GM21825 (cell line): ENCODE measurements around the gene RPS29.
"Not testable (repeated sequence)": the region's sequence is repeated elsewhere in the genome, so short reads cannot be mapped to it uniquely, and the experiment has no call there.

ENCODE experiments used
- ATAC-seq: cut with Tn5 transposase; IDR thresholded peaks from one replicate; pipeline ENCODE4 v1.9.1; 2021; ENCODE audit warnings: mild to moderate bottlenecking, moderate library complexity; ENCODE audit not compliant: unreplicated experiment

The RPS29 gene

DNA sequence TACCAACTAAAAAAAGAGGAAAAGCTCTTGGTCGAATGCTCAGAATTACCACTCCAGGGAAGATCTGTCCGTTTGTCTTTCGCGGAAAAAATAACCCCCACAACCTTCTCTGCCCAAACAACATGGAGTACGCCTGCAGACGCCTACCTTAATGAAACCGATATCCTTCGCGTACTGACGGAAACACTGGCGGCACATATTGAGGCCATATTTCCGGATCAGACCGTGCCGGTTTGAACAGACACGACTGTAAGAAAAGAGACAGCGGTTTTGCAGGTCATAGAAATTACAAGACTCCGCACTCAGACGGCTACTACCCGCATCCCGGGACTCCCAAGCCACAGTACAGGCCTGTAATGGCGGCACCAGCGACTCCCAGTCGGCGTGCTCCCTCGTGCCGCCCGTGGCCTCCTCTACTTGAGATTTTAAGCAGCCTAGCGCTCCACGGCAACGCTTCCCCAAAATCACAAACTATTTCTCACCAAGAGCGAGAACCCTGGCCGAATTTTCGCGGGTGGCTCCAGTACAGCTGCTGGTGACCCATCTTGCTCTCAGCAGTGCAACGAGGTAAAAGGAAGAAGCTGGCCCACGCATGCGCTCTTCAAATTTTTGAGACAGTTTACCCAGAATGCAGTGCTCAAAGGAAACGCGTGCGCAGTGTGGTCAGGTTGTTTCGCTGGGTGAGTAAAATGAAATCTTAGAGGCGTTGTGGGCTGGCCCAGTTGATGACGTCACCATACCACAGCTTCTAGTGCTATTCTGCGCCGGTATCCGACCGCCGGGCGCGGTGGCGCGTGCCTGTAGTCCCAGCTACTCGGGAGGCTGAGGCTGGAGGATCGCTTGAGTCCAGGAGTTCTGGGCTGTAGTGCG, at the start of gene RPS29:
RPS29 (minus strand) TSS at position 578 of the 870 bp plus-strand sequence; CDS start at position 544, 34 bp downstream.
- peak; percentile 89 for ATAC-seq

DNA sequence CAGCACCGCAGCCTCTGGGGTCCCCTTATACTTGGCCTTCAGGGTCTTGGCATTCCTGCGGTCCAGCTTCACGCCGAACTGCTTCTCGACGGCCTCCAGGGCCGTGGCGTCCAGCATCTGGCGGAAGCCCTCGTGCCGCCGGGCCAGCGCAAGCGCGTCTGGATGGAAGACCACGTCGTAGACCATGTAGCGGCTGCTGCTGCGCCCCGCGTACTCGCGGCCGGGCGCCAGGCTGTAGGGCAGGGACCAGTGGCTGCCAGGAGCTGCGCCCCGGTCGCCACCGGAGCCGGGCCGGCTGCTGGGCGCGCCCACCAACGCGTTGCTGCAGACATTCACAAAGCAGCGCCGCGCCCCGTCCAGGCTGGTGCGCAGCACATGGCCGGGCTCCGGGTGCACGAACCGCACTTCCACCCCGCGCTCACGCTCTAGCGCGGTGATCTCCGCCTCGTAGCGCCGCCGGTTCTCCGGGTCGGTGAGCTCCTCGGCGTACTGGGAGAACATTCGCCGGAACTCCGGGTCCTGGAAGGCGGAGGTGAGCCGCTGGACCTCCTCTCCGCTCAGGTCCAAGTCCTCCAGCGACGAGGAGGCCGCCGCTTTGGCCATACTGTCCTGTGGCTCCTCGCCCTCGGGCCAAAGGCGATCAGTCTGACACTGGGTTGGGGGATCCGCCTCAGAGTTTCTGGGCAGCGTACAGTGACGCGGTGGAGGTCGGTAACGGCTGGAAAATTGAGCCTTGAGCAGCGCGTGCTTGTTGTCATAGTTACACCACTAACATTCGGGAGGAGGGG, 48.6 kb upstream of the RPS29 start, which contains the start of gene DNAAF2:
DNAAF2 (minus strand) TSS at position 698 of the 788 bp plus-strand sequence; CDS start at position 603, 95 bp downstream.
- ATAC-seq: peak; percentile 28

DNA sequence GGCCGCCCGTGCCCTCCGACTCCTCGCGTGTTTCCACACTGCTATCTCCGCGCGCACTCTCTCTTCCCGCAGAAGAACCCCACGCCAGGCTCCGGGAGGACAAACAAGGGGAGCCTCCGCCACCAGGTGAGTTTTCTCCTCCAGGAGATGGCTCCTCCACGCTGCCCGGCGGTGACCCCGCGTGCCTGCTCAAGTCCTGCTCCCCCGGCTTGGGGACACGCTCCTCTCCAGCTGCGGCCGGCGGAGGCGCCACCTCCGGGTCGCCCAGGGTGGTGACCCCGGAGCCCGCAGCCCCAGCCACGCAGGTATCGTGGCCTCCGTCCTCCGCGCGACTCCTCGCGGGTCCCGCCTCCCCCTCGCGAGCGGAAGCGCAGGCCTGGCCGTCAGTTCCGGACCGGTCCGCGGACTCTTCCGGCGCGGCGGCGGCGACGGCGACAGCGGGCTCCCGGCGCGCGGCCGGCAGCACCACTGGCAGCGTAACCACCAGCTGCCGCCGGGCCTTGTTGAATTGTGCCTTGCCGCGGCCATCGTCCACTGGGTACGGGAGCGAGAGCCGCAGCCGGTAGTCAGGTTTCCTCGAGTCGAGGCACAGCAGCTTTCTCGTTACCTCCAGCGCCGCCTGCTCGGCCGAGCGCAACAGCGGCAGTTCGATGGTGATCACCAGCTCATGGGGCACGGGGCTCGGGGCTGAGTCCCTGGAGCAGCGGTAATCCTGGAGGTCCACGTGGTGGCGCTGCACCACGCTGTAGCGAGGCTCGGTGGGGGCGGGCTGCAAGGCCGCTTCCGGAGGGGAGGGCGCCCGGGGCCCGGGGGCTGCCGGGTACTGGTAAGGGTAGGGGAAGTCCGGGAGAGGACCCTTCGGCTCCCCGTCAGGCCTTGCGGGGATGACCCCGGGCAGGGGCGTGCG, 47.7 kb upstream of the RPS29 start:
- ATAC-seq: peak; percentile 78

DNA sequence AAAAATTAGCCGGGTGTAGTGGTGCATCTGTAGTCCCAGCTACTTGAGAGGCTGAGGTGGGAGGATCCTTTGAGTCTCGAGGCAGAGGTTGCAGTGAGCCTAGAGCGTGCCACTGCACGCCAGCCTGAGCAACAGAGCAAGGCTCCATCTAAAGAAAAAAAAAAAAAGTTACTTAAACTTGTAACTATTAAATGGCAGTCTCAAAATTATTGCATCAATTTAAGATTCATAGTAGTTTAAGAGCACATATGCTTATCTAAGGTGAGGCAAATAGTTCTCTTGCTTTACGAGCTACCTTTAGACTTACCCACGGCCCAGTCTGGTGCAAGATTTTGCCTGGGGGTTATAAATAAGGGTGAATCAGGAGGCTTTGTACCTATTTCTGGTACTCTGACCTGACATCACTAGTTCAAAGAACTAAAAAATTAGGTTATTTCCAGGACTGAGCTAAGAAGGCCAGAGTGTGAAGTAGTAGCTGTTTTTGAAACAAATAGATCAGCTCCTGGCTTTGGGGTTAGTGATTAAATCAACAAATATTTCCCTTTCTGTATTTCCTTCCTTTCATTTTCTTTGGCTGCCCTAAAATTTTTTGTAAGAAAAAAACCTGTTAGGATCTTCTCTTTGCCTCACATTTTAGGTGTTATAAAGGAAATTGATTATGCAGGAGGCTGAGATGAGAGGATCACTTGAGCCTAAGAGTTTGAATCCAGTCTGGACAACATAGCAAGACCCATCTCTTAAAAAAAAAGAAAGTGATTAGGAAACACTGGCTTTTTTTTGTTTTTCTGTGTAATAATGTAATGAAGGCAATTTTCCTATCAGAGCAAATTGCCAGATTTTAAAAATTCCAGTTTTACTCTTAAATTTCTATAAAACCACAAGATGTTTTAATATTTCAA, 38.0 kb upstream of the RPS29 start:
- no peak for ATAC-seq

DNA sequence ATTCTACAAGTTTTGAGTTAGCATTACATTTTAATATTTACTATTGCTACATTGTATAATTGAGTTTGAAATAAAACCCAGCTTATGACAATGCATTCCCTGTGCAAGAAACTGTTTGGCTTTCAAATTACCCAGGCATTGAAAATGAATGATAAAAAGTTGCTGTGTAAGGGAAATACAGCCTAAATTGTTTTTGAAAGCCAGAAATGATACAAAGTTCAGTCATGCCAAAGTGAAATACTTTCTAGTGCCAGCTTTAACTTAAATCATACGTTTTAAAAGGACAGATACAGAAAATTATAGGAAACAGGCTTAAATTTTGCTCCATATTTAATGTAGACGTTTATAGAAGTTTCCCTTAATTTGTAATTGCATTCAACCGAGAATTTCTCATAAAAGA, 37.2 kb upstream of the RPS29 start:
- ATAC-seq: no peak

DNA sequence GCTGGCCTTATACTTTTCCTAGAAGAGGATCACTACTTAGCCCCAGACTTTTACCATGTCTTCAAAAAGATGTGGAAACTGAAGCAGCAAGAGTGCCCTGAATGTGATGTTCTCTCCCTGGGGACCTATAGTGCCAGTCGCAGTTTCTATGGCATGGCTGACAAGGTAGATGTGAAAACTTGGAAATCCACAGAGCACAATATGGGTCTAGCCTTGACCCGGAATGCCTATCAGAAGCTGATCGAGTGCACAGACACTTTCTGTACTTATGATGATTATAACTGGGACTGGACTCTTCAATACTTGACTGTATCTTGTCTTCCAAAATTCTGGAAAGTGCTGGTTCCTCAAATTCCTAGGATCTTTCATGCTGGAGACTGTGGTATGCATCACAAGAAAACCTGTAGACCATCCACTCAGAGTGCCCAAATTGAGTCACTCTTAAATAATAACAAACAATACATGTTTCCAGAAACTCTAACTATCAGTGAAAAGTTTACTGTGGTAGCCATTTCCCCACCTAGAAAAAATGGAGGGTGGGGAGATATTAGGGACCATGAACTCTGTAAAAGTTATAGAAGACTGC, 35.9 kb upstream of the RPS29 start:
- ATAC-seq: no peak

DNA sequence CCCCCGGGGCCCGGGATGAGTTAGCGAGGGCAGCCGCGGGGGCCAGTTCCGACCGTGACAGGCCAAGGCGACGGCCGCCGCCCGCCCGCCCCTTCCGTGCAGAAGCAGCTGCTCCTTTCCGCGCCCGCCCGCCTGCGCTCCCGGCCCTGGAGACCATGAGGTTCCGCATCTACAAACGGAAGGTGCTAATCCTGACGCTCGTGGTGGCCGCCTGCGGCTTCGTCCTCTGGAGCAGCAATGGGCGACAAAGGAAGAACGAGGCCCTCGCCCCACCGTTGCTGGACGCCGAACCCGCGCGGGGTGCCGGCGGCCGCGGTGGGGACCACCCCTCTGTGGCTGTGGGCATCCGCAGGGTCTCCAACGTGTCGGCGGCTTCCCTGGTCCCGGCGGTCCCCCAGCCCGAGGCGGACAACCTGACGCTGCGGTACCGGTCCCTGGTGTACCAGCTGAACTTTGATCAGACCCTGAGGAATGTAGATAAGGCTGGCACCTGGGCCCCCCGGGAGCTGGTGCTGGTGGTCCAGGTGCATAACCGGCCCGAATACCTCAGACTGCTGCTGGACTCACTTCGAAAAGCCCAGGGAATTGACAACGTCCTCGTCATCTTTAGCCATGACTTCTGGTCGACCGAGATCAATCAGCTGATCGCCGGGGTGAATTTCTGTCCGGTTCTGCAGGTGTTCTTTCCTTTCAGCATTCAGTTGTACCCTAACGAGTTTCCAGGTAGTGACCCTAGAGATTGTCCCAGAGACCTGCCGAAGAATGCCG, 35.1 kb upstream of the RPS29 start:
- ATAC-seq: peak; percentile 30

DNA sequence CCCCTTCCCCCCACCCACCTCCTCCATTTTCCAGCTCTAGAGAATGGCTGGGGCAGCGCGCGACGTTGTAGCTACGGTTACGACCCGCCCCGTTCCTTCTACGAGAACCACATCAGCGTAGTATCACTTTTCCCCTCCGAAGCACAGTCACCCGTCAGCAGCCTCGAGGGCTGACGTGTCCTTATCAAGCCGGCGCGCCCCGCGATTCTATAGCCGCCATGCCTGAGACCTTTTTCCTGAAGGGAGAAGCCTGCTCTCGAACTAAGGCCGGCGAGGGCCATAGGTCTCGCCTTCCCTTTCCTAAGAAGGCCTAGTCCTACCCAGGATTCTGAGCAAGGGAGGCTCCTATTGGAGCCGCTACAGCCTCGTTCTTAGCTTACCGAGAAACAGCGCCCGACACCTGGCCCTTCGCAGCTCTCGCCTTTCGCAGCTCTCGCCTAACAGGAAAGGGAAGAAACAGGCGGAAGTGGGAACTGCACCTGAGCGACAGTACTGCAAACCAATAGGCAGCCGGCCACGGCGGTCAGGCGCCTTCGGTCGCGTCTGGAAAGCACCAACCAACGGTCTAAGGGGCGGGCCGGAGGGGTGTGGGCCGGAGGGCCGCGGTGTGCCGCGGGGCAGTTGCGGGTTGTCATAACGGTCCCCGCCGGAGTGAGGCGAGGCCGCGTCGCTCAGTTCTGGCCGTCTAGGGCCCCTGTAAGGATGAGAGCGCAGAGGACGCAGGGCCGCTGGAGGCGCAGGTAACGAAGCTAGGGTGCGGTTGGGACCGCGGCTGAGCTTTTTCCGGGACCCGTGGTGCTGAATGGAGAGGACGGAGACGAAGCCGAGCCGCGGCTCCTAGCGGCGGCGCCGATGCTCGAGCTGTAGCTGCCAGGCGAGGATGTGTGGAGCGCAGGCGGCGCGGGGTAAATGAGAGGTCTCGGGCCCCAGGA, 34.3 kb upstream of the RPS29 start, which contains the start of the genes MGAT2 and RPL36AL:
MGAT2 (plus strand) TSS at position 618 of the 932 bp plus-strand sequence. CDS start 470 bp downstream, outside the sequence.
RPL36AL (minus strand) TSS at position 445 of the 932 bp plus-strand sequence. CDS start 1,522 bp downstream, outside the sequence.
- peak; percentile 93 for ATAC-seq

DNA sequence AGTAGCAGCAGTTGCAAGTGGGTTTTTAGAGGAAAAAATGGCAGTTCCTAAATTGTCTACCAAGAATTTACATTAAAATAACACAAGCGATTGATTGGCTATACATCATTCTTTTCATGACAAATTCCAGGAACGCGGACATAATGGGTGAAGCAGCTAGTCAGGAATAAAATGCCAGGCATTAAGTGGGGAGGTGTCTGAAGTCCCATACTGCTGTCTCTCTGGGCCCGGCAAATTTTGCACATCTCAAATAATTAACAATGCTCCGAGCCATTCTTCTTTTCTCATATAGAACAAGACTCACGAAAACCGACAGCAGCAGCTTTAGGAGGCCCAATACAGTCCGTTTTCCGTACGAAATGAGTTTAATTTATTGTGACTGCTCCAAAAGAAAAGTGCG, 33.5 kb upstream of the RPS29 start:
- no peak for ATAC-seq

DNA sequence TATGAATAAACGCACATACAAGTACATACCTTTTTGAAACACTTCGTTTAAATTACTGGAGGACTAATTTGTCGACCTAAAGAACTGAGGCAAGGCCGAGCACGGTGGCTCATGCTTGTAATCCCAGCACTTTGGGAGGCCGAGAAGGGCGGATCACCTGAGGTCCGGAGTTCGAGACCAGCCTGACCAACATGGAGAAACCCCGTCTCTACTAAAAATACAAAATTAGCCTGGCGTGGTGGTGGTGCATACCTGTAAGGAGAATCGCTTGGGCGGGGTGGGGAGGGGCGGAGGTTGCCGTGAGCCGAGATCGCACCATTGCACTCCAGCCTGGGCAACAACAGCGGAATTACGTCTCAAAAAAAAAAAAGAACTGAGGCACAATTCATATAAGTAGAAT, 33.1 kb upstream of the RPS29 start:
- not testable (repeated sequence) for ATAC-seq

DNA sequence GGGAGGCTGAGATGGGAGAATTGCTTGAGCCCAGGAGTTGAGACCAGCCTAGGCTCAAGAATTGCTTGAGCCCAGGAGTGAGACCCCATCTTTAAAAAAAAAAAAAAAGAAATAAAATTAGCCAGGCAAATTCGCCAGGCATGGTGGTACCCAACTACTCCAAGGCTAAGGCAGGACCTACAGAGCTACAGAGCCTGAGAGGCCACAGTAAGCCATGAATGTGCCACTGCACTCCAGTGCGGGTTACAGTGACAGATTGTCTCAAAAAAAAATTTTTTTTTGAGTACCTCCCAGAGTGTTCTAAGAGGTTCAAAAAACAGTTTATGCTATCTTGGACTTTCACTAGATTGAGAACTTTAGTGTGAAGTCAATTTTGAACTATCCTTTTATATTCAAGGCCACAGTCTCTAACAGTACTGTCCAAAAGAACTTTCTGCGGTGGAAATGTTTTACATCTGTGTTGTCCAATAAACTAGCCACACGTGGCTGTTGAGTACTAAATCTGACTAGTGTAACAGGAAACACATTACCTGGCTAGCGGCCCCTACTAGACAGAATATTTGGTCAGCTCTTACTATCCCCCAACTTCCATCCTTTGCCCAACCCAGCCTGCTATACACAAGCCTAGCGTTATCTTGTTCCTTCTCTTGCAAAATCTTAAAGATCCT, 31.8 kb upstream of the RPS29 start:
- ATAC-seq: no peak

DNA sequence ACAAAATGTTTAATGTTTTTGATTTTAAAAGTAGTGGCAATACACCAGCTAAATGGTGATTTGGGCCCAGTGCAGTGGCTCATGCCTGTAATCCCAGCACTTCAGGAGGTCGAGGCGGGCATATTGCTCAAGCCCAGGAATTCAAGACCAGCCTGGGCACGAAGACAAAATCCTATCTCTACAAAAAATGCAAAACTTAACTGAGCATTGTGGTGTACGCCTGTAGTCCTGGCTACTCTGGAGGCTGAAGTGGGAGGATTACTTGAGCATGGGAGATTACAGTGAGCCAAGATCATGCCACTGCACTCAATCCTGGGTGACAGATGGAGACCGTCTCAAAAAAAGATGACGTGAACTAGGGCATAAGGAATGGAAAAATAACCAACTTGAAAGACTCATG, 29.6 kb upstream of the RPS29 start:
- no peak for ATAC-seq

DNA sequence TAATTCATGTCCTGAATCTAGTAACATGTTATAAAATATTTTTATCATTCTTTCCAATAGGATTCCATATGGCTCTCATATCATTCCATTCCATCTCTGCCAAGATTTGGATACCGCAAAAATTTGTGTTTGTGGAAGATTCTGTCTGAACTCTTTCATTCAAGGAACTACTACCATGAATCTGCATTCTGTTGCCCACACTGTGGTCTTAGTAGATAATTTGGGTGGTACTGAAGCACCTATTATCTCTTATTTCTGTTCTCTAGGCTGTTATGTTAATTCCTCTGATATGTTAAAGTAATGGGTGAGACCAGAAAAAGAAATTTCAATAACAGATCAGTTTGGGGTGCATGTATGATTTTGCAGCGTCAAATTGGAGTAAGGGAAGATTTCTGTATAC, 28.0 kb upstream of the RPS29 start:
- no peak for ATAC-seq

DNA sequence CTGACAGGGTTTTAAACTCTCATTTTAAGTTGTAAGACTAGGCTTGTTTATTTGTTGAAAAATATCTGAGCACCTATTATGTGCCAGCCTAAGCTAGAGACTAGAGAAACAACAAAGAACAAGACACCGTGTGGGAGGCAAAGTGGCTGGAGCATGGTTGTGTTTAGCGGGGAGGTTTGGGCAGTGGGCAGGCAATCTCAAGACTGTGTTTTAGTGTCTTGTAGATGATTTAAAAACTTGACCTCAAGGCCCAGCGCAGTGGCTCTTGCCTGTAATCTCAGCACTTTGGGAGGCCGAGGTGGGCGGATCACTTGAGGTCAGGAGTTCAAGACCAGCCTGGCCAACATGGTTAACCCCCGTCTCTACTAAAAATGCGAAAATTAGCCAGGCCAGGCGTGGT, 26.5 kb upstream of the RPS29 start:
- no peak for ATAC-seq

DNA sequence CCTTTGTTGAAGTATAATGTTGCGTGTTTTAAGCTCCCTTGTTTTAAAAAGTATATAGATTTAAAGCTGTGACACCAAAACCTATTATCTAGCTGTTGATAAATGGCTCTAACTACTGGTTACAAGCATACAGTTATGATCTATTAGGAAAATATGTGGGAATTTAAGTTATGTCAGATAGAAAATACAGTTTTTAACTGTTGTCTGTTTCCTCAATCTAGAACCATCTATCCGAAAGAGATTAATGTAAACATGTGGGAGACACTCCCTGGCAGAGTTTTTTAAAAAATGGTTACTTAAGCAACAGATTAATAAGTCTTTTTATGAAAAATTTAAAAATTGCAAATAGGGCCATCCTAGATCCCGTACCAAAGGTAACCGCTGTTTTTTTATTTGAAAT, 26.1 kb upstream of the RPS29 start:
- no peak for ATAC-seq

DNA sequence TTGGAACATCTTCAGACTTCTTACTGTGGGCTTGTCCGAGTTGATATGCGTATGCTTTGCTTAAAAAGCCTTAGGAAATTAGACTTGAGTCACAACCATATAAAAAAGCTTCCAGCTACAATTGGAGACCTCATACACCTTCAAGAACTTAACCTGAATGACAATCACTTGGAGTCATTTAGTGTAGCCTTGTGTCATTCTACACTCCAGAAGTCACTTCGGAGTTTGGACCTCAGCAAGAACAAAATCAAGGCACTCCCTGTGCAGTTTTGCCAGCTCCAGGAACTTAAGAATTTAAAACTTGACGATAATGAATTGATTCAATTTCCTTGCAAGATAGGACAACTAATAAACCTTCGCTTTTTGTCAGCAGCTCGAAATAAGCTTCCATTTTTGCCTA, 21.4 kb upstream of the RPS29 start:
- no peak for ATAC-seq
